Loucy (cell line): ENCODE measurements around the gene DDN.
A peak's percentile ranks its signal among the peaks of the same experiment; 100 is the strongest.

Source experiments
- H2AFZ ChIP-seq: fragments of 200-600 bp; sonication (generic); 2 replicates; pipeline ENCODE4 v1.6.0; 2016; ENCODE audit warnings: antibody characterized with exemption, mild to moderate bottlenecking, low read length, moderate library complexity
- H3F3A ChIP-seq: fragments of 200-600 bp; 2 replicates; pipeline ENCODE4 v1.6.0; 2016; ENCODE audit warnings: antibody characterized with exemption, low read depth, mild to moderate bottlenecking
- H3K27me3 ChIP-seq: fragments of 200-600 bp; sonication (generic); 2 replicates; pipeline ENCODE4 v1.6.1; 2014; ENCODE audit warnings: low read length, mild to moderate bottlenecking; ENCODE audit not compliant: insufficient read depth, poor library complexity, severe bottlenecking
- H3K36me3 ChIP-seq: fragments of 200-600 bp; sonication (generic); 2 replicates; pipeline ENCODE4 v1.6.1; 2016; ENCODE audit warnings: low read length; ENCODE audit not compliant: insufficient read depth
- H3K4me1 ChIP-seq: fragments of 200-600 bp; sonication (generic); 2 replicates; pipeline ENCODE4 v1.5.1; 2014; ENCODE audit warnings: low read length, mild to moderate bottlenecking; ENCODE audit not compliant: insufficient read depth, poor library complexity, severe bottlenecking
- H3K4me2 ChIP-seq: fragments of 200-600 bp; sonication (generic); 2 replicates; pipeline ENCODE4 v1.6.0; 2014; ENCODE audit warnings: antibody characterized with exemption, low read length, low read depth, mild to moderate bottlenecking; ENCODE audit not compliant: poor library complexity, severe bottlenecking
- H3K4me3 ChIP-seq: fragments of 200-600 bp; sonication (generic); 2 replicates; pipeline ENCODE4 v1.5.1; 2014; ENCODE audit warnings: low read length, mild to moderate bottlenecking, mixed read lengths; ENCODE audit not compliant: poor library complexity, severe bottlenecking
- H3K79me2 ChIP-seq: fragments of 200-600 bp; sonication (generic); 2 replicates; pipeline ENCODE4 v1.6.1; 2014; ENCODE audit warnings: low read length; ENCODE audit not compliant: insufficient read depth
- H3K9ac ChIP-seq: fragments of 200-600 bp; sonication (generic); 2 replicates; pipeline ENCODE4 v1.6.0; 2014; ENCODE audit warnings: mild to moderate bottlenecking, low read depth, low read length, moderate library complexity; ENCODE audit not compliant: poor library complexity, severe bottlenecking
- H3K9me2 ChIP-seq: fragments of 200-600 bp; sonication (generic); replicated peaks from 2 replicates; pipeline ENCODE4 v1.6.1; 2016; ENCODE audit warnings: low read depth, low read length, mixed read lengths
- H3K9me3 ChIP-seq: fragments of 200-600 bp; sonication (generic); 2 replicates; pipeline ENCODE4 v1.6.1; 2014; ENCODE audit warnings: mild to moderate bottlenecking, antibody characterized with exemption, low read length, low read depth; ENCODE audit not compliant: insufficient read depth
- H4K20me1 ChIP-seq: fragments of 200-600 bp; sonication (generic); 2 replicates; pipeline ENCODE4 v1.6.0; 2014; ENCODE audit warnings: antibody characterized with exemption, low read length, mild to moderate bottlenecking; ENCODE audit not compliant: insufficient read depth, poor library complexity, severe bottlenecking
- EZH2phosphoT487 ChIP-seq: fragments of 200-600 bp; IDR thresholded peaks from 2 replicates; pipeline ENCODE4 v1.6.1; 2018; ENCODE audit warnings: antibody characterized with exemption, mild to moderate bottlenecking, moderate library complexity, borderline replicate concordance
- TF ChIP-seq, protein P1 (sequence below): fragments of 200-600 bp; sonication (generic); conservative IDR thresholded peaks from 2 replicates; pipeline ENCODE4 v1.5.1; 2014; ENCODE audit warnings: mild to moderate bottlenecking, antibody characterized with exemption, low read length

DDN gene

DNA sequence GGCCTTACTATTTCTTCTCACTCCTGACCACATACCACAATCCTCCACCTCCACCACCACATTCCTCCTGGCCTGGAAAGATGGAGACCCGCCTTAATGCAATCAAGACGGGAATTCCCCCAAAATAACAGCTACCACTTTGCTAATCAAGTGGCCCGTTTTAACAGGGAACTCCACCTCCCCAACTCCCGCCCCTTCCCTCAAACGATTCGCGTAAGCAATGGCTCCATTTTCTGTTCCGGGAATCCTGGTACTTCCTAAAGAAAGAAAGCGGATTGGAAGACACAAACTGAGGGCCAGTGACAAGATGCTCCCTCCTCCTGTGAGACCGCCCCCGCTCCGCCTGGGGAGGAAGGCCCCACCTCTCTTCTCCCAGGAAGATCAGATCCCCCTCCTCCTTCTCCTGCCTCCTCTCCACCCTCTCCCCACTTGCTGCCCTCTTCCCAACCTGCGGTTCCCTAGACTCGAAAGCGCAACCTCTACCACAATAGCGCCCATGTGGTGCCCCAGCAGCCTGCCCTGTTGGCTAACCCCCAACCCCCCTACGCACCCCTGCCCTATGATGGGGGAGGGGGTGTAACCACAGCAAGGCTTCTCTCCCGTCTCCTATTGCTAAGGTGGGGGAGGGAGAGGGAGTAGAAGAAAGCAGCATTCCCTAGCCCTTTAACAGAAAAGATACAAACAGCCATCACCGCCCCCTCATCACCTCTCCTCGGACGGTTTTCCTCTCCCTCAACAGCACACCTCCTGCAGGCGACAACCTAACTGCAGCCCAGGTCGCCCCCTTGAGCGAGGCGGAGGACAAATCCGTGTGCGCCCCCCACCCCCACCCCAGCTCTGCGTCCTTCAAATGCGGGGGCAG is 42.7 kb downstream of the DDN start:
- peaks cover 35% of the 10 kb centered on the region for H4K20me1 ChIP-seq
- H3K9me2 ChIP-seq, result no peaks in the 10 kb centered on the region
- H3K9ac ChIP-seq, result peak overlapping the region; percentile 93
- no peaks in the 10 kb centered on the region for H3F3A ChIP-seq
- peaks cover 38% of the 10 kb centered on the region for H3K4me1 ChIP-seq
- H3K4me3 ChIP-seq, result peak overlapping the region; percentile 93
- peak overlapping the region; percentile 87 for H2AFZ ChIP-seq
- H3K4me2 ChIP-seq, result peak overlapping the region; percentile 91
- no peaks in the 10 kb centered on the region for H3K36me3 ChIP-seq
- TF ChIP-seq, protein P1, sequence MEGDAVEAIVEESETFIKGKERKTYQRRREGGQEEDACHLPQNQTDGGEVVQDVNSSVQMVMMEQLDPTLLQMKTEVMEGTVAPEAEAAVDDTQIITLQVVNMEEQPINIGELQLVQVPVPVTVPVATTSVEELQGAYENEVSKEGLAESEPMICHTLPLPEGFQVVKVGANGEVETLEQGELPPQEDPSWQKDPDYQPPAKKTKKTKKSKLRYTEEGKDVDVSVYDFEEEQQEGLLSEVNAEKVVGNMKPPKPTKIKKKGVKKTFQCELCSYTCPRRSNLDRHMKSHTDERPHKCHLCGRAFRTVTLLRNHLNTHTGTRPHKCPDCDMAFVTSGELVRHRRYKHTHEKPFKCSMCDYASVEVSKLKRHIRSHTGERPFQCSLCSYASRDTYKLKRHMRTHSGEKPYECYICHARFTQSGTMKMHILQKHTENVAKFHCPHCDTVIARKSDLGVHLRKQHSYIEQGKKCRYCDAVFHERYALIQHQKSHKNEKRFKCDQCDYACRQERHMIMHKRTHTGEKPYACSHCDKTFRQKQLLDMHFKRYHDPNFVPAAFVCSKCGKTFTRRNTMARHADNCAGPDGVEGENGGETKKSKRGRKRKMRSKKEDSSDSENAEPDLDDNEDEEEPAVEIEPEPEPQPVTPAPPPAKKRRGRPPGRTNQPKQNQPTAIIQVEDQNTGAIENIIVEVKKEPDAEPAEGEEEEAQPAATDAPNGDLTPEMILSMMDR, result peak; percentile 46
- TF ChIP-seq EZH2phosphoT487, result no peak
- H3K9me3 ChIP-seq, result no peaks in the 10 kb centered on the region
- H3K27me3 ChIP-seq, result no peaks in the 10 kb centered on the region
- H3K79me2 ChIP-seq, result peaks cover 54% of the 10 kb centered on the region

DNA sequence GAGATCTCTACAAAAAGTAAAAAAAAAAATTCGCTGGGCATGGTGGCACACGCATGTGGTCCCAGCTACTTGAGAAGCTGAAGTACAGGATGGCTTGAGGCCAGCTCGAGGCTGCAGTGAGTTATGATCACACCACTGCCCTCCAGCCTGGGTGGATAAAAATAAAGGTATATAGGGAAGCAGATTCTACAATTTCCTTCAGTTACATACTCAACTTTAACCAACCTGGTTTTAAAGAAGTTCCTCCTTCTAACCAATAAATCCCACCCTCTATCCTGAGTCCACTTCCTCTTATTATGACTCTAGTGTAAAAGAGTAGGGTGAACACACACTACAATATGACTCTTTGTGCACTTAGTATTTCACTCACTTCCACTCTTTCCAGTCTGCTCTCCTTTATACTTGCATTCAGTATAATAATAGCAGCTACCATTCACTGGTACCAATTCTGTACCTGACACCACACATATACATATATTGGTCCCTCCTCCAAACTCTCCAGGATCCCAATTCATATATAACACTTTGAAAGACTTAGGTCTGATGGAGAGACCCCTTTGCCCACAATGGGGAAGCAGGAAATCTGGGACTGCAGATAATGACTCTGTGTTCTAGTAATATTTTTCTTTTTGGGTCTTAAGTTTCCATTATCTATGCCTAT is 44.2 kb downstream of the DDN start:
- Histone ChIP-seq H4K20me1 (peaks cover 44% of the 10 kb centered on the region), H3K79me2 (peaks cover 67% of the 10 kb centered on the region), H3K4me2 (peak overlapping the region; percentile 91), H3K27me3 (no peaks in the 10 kb centered on the region), H3K9me2 (no peaks in the 10 kb centered on the region), H3K36me3 (no peaks in the 10 kb centered on the region), H2AFZ (no peak overlapping the region), H3F3A (no peaks in the 10 kb centered on the region), H3K4me3 (peak overlapping the region; percentile 93), H3K4me1 (peaks cover 38% of the 10 kb centered on the region), H3K9ac (peak overlapping the region; percentile 93), H3K9me3 (no peaks in the 10 kb centered on the region)
- no peak for TF ChIP-seq EZH2phosphoT487
- TF ChIP-seq, protein P1, result no peak

DNA sequence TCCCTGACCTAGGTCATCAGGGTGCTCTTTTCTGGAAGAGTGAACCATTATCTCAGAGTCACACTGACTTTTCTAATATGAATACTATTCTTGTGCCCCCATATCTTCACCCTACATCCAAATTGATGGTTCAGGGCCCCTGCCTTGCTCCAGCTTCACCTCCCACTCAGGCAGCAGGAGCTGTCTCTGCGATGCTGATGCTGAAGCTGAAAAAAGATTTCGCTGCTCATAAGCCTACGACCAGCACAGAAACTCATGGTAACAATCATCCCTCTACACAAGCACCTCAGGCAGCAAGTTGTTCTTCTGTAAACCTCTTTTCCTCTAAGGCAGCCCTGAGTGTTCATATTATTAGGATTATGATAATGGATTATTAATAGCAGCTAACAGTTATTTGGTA is 45.1 kb downstream of the DDN start:
- H3K79me2 ChIP-seq, result peaks cover 75% of the 10 kb centered on the region
- H3K9me3 ChIP-seq, result no peaks in the 10 kb centered on the region
- no peak overlapping the region for H2AFZ ChIP-seq
- H3K9me2 ChIP-seq, result no peaks in the 10 kb centered on the region
- peaks cover 48% of the 10 kb centered on the region for H4K20me1 ChIP-seq
- H3F3A ChIP-seq, result no peaks in the 10 kb centered on the region
- no peak for TF ChIP-seq EZH2phosphoT487
- peaks cover 38% of the 10 kb centered on the region for H3K4me1 ChIP-seq
- H3K36me3 ChIP-seq, result no peaks in the 10 kb centered on the region
- H3K4me2 ChIP-seq, result peak overlapping the region; percentile 91
- H3K4me3 ChIP-seq, result peak overlapping the region; percentile 93
- no peaks in the 10 kb centered on the region for H3K27me3 ChIP-seq
- H3K9ac ChIP-seq, result peak overlapping the region; percentile 93
